Measurements from ENCODE around the gene DAPK1.

- TF ChIP-seq POLR2A (IDR thresholded peaks at IDR 0.05), result no peak
- TF ChIP-seq, protein P1, sequence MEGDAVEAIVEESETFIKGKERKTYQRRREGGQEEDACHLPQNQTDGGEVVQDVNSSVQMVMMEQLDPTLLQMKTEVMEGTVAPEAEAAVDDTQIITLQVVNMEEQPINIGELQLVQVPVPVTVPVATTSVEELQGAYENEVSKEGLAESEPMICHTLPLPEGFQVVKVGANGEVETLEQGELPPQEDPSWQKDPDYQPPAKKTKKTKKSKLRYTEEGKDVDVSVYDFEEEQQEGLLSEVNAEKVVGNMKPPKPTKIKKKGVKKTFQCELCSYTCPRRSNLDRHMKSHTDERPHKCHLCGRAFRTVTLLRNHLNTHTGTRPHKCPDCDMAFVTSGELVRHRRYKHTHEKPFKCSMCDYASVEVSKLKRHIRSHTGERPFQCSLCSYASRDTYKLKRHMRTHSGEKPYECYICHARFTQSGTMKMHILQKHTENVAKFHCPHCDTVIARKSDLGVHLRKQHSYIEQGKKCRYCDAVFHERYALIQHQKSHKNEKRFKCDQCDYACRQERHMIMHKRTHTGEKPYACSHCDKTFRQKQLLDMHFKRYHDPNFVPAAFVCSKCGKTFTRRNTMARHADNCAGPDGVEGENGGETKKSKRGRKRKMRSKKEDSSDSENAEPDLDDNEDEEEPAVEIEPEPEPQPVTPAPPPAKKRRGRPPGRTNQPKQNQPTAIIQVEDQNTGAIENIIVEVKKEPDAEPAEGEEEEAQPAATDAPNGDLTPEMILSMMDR (IDR thresholded peaks at IDR 0.05), result no peak
Observed at GRCh38 chr9:87685441-87685840, 187.8 kb downstream of the DAPK1 start.
